NT2/D1 (cell line): ENCODE results near the gene GP1BB.

Source experiments
- DNase-seq: peaks from one replicate; pipeline ENCODE4 v3.0.0-alpha.2; 2011; ENCODE audit warnings: low read depth, low spot score
- H3K27me3 ChIP-seq: 2 replicates; pipeline ENCODE4 v1.6.0; 2011; ENCODE audit warnings: mild to moderate bottlenecking; ENCODE audit not compliant: insufficient read length, insufficient read depth
- H3K36me3 ChIP-seq: 2 replicates; pipeline ENCODE4 v1.6.1; 2011; ENCODE audit warnings: mild to moderate bottlenecking, low read length, mixed read lengths; ENCODE audit not compliant: insufficient read depth, insufficient read length
- H3K4me1 ChIP-seq: 2 replicates; pipeline ENCODE4 v1.5.1; 2011; ENCODE audit not compliant: insufficient read depth, insufficient read length
- H3K4me3 ChIP-seq: 2 replicates; pipeline ENCODE4 v1.5.1; 2011; ENCODE audit warnings: low read depth; ENCODE audit not compliant: insufficient read length
- H3K9ac ChIP-seq: 2 replicates; pipeline ENCODE4 v1.6.0; 2011; ENCODE audit warnings: low read depth; ENCODE audit not compliant: insufficient read length
- H3K9me3 ChIP-seq: 2 replicates; pipeline ENCODE4 v1.5.1; 2011; ENCODE audit warnings: mild to moderate bottlenecking, low read length; ENCODE audit not compliant: insufficient read depth
- SUZ12 ChIP-seq: IDR thresholded peaks from 2 replicates; pipeline ENCODE4 v1.6.1; 2011; ENCODE audit not compliant: insufficient read length, insufficient read depth; ENCODE audit errors: extremely low read depth
- YY1 ChIP-seq: IDR thresholded peaks from 2 replicates; pipeline ENCODE4 v1.6.1; 2011; ENCODE audit not compliant: insufficient read length, insufficient read depth
- ZNF274 ChIP-seq: IDR thresholded peaks from 2 replicates; pipeline ENCODE4 v1.6.1; 2011; ENCODE audit warnings: mild to moderate bottlenecking, low read depth, low read length

Gene GP1BB

GRCh38 chr22:19753996-19754700 is 30.8 kb downstream of the GP1BB start:
- no peaks in the 10 kb centered on the region for H3K36me3 ChIP-seq
- peaks cover 62% of the 10 kb centered on the region for H3K27me3 ChIP-seq
- H3K4me1 ChIP-seq = peaks cover 25% of the 10 kb centered on the region
- DNase-seq = no peak
- TF ChIP-seq ZNF274 = no peak
- TF ChIP-seq YY1 = no peak
- TF ChIP-seq SUZ12 = no peak
- H3K9me3 ChIP-seq = no peaks in the 10 kb centered on the region
- no peak overlapping the region for H3K9ac ChIP-seq
- no peak overlapping the region for H3K4me3 ChIP-seq

- no peak for TF ChIP-seq YY1
- no peak for TF ChIP-seq ZNF274
- TF ChIP-seq SUZ12 = no peak
- no peak for DNase-seq
- Histone ChIP-seq H3K9me3 (no peaks in the 10 kb centered on the region), H3K9ac (peak overlapping the region; percentile 21), H3K27me3 (peaks cover 68% of the 10 kb centered on the region), H3K36me3 (no peaks in the 10 kb centered on the region), H3K4me1 (peaks cover 28% of the 10 kb centered on the region), H3K4me3 (no peak overlapping the region)
Observed at GRCh38 chr22:19754701-19755144, 31.4 kb downstream of the GP1BB start.

GRCh38 chr22:19755145-19755710 is 31.9 kb downstream of the GP1BB start:
- no peak for DNase-seq
- TF ChIP-seq SUZ12 (no peak), YY1 (no peak), ZNF274 (no peak)
- Histone ChIP-seq H3K27me3 (peaks cover 73% of the 10 kb centered on the region), H3K9ac (peak overlapping the region; percentile 50), H3K9me3 (no peaks in the 10 kb centered on the region), H3K4me3 (peak overlapping the region; percentile 24), H3K36me3 (no peaks in the 10 kb centered on the region), H3K4me1 (peaks cover 24% of the 10 kb centered on the region)

- TF ChIP-seq YY1 = no peak
- no peak for TF ChIP-seq ZNF274
- peak; percentile 80 for TF ChIP-seq SUZ12
- Histone ChIP-seq H3K4me3 (peak overlapping the region; percentile 24), H3K9me3 (no peaks in the 10 kb centered on the region), H3K36me3 (no peaks in the 10 kb centered on the region), H3K4me1 (peaks cover 24% of the 10 kb centered on the region), H3K27me3 (peaks cover 74% of the 10 kb centered on the region), H3K9ac (peak overlapping the region; percentile 50)
- no peak for DNase-seq
Observed at GRCh38 chr22:19755722-19756287, 32.5 kb downstream of the GP1BB start.

GRCh38 chr22:19756288-19757128 is 33.2 kb downstream of the GP1BB start:
- peaks cover 22% of the 10 kb centered on the region for H3K4me1 ChIP-seq
- H3K27me3 ChIP-seq = peaks cover 80% of the 10 kb centered on the region
- no peak for DNase-seq
- H3K36me3 ChIP-seq = no peaks in the 10 kb centered on the region
- H3K4me3 ChIP-seq = peak overlapping the region; percentile 21
- no peaks in the 10 kb centered on the region for H3K9me3 ChIP-seq
- TF ChIP-seq YY1 (no peak), SUZ12 (peak; percentile 48)
- peak overlapping the region; percentile 16 for H3K9ac ChIP-seq

GRCh38 chr22:19757140-19757984 is 34.0 kb downstream of the GP1BB start:
- H3K27me3 ChIP-seq = peaks cover 89% of the 10 kb centered on the region
- TF ChIP-seq ZNF274 = no peak
- TF ChIP-seq SUZ12 = no peak
- TF ChIP-seq YY1 = no peak
- no peaks in the 10 kb centered on the region for H3K9me3 ChIP-seq
- H3K36me3 ChIP-seq = no peaks in the 10 kb centered on the region
- H3K4me3 ChIP-seq = peak overlapping the region; percentile 2
- no peak for DNase-seq
- H3K9ac ChIP-seq = peak overlapping the region; percentile 16
- H3K4me1 ChIP-seq = peaks cover 18% of the 10 kb centered on the region
